Liver (tissue), 3 donors: ENCODE measurements around the gene NIT2.

Experiments used
- FOXA1 ChIP-seq: IDR thresholded peaks from 2 replicates; pipeline ENCODE4 v1.6.1; 2016; ENCODE audit warnings: antibody characterized with exemption
- HNF4G ChIP-seq: IDR thresholded peaks from 2 replicates; pipeline ENCODE4 v1.6.1; 2016; ENCODE audit warnings: antibody characterized with exemption
- JUND ChIP-seq, 2 donors: IDR thresholded peaks; 2 replicates each; pipeline ENCODE4 v1.6.1; 2016; ENCODE audit warnings: antibody characterized with exemption in 2 of 2
- RAD21 ChIP-seq, 2 donors: IDR thresholded peaks; 2 replicates each; pipeline ENCODE4 v1.6.1; 2016; ENCODE audit warnings: antibody characterized with exemption in 2 of 2, mild to moderate bottlenecking in 2 of 2
- RXRA ChIP-seq, 2 donors: IDR thresholded peaks; 2 replicates each; pipeline ENCODE4 v1.6.1; 2017 to 2018; ENCODE audit warnings: antibody characterized with exemption in 2 of 2, mild to moderate bottlenecking in 1 of 2
- SP1 ChIP-seq: IDR thresholded peaks from 2 replicates; pipeline ENCODE4 v1.6.1; 2018; ENCODE audit warnings: antibody characterized with exemption, mild to moderate bottlenecking
- TAF1 ChIP-seq: conservative IDR thresholded peaks from 2 replicates; pipeline ENCODE4 v1.6.1; 2016; ENCODE audit warnings: antibody characterized with exemption, mild to moderate bottlenecking
- TF ChIP-seq, protein P1 (sequence below): fragments of 150-350 bp; IDR thresholded peaks from 2 replicates; pipeline ENCODE4 v1.5.1; 2017; ENCODE audit warnings: improper control_type of control experiment, low read depth, low read length; ENCODE audit not compliant: missing input control
- TF ChIP-seq, protein P2 (sequence below): IDR thresholded peaks from 2 replicates; pipeline ENCODE4 v1.6.1; 2016; ENCODE audit warnings: antibody characterized with exemption, mild to moderate bottlenecking
- TF ChIP-seq, protein P3 (sequence below): IDR thresholded peaks from 2 replicates; pipeline ENCODE4 v1.6.1; 2016; ENCODE audit warnings: antibody characterized with exemption
- TF ChIP-seq, protein P4 (sequence below): IDR thresholded peaks from 2 replicates; pipeline ENCODE4 v1.6.1; 2016; ENCODE audit warnings: antibody characterized with exemption
- donor health status: healthy.
- donor health status: healthy.

GRCh38 chr3:100368441-100368840, 33.9 kb downstream of the NIT2 start:
- TF ChIP-seq RAD21 (IDR thresholded peaks at IDR 0.05), result no peak
- TF ChIP-seq, protein P1, sequence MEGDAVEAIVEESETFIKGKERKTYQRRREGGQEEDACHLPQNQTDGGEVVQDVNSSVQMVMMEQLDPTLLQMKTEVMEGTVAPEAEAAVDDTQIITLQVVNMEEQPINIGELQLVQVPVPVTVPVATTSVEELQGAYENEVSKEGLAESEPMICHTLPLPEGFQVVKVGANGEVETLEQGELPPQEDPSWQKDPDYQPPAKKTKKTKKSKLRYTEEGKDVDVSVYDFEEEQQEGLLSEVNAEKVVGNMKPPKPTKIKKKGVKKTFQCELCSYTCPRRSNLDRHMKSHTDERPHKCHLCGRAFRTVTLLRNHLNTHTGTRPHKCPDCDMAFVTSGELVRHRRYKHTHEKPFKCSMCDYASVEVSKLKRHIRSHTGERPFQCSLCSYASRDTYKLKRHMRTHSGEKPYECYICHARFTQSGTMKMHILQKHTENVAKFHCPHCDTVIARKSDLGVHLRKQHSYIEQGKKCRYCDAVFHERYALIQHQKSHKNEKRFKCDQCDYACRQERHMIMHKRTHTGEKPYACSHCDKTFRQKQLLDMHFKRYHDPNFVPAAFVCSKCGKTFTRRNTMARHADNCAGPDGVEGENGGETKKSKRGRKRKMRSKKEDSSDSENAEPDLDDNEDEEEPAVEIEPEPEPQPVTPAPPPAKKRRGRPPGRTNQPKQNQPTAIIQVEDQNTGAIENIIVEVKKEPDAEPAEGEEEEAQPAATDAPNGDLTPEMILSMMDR, result no peak
- TF ChIP-seq JUND (IDR thresholded peaks at IDR 0.05), result no peak
- TF ChIP-seq RXRA (IDR thresholded peaks at IDR 0.05), result no peak
- TF ChIP-seq FOXA1, result no peak
- no peak for TF ChIP-seq SP1
- no peak for TF ChIP-seq HNF4G
- TF ChIP-seq, protein P2, sequence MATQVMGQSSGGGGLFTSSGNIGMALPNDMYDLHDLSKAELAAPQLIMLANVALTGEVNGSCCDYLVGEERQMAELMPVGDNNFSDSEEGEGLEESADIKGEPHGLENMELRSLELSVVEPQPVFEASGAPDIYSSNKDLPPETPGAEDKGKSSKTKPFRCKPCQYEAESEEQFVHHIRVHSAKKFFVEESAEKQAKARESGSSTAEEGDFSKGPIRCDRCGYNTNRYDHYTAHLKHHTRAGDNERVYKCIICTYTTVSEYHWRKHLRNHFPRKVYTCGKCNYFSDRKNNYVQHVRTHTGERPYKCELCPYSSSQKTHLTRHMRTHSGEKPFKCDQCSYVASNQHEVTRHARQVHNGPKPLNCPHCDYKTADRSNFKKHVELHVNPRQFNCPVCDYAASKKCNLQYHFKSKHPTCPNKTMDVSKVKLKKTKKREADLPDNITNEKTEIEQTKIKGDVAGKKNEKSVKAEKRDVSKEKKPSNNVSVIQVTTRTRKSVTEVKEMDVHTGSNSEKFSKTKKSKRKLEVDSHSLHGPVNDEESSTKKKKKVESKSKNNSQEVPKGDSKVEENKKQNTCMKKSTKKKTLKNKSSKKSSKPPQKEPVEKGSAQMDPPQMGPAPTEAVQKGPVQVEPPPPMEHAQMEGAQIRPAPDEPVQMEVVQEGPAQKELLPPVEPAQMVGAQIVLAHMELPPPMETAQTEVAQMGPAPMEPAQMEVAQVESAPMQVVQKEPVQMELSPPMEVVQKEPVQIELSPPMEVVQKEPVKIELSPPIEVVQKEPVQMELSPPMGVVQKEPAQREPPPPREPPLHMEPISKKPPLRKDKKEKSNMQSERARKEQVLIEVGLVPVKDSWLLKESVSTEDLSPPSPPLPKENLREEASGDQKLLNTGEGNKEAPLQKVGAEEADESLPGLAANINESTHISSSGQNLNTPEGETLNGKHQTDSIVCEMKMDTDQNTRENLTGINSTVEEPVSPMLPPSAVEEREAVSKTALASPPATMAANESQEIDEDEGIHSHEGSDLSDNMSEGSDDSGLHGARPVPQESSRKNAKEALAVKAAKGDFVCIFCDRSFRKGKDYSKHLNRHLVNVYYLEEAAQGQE, result no peak
- TF ChIP-seq TAF1, result no peak
- TF ChIP-seq, protein P3, sequence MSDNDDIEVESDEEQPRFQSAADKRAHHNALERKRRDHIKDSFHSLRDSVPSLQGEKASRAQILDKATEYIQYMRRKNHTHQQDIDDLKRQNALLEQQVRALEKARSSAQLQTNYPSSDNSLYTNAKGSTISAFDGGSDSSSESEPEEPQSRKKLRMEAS, result no peak
- TF ChIP-seq, protein P4, sequence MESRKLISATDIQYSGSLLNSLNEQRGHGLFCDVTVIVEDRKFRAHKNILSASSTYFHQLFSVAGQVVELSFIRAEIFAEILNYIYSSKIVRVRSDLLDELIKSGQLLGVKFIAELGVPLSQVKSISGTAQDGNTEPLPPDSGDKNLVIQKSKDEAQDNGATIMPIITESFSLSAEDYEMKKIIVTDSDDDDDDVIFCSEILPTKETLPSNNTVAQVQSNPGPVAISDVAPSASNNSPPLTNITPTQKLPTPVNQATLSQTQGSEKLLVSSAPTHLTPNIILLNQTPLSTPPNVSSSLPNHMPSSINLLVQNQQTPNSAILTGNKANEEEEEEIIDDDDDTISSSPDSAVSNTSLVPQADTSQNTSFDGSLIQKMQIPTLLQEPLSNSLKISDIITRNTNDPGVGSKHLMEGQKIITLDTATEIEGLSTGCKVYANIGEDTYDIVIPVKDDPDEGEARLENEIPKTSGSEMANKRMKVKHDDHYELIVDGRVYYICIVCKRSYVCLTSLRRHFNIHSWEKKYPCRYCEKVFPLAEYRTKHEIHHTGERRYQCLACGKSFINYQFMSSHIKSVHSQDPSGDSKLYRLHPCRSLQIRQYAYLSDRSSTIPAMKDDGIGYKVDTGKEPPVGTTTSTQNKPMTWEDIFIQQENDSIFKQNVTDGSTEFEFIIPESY, result no peak
